Measurements from ENCODE around the gene PTPN5.

PTPN5 gene

DNA sequence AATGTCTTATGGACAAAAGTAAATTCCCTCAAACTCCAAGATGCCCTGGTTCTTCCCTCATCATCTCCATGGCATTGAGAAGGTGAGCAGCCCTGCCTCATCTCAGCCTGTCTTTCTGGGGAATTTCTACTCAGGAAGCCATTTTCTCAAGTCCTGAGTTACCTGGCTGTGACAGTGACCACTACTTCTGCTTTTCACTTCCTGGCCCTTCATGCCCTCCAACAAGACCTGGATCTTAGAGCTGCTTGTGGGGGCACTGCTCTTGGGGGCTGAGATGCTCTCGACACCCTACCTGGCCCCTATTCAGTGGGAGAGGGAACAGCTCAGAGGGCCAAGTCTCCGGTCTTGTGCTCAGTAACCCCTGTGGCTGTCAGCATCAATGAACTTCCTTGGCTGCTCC is 60.2 kb downstream of the PTPN5 start:
- H3K27ac ChIP-seq (replicated peaks) = no peak overlapping the region
- TF ChIP-seq, protein P1, sequence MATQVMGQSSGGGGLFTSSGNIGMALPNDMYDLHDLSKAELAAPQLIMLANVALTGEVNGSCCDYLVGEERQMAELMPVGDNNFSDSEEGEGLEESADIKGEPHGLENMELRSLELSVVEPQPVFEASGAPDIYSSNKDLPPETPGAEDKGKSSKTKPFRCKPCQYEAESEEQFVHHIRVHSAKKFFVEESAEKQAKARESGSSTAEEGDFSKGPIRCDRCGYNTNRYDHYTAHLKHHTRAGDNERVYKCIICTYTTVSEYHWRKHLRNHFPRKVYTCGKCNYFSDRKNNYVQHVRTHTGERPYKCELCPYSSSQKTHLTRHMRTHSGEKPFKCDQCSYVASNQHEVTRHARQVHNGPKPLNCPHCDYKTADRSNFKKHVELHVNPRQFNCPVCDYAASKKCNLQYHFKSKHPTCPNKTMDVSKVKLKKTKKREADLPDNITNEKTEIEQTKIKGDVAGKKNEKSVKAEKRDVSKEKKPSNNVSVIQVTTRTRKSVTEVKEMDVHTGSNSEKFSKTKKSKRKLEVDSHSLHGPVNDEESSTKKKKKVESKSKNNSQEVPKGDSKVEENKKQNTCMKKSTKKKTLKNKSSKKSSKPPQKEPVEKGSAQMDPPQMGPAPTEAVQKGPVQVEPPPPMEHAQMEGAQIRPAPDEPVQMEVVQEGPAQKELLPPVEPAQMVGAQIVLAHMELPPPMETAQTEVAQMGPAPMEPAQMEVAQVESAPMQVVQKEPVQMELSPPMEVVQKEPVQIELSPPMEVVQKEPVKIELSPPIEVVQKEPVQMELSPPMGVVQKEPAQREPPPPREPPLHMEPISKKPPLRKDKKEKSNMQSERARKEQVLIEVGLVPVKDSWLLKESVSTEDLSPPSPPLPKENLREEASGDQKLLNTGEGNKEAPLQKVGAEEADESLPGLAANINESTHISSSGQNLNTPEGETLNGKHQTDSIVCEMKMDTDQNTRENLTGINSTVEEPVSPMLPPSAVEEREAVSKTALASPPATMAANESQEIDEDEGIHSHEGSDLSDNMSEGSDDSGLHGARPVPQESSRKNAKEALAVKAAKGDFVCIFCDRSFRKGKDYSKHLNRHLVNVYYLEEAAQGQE (IDR thresholded peaks at IDR 0.05; ENCODE audit: insufficient replicate concordance, low read depth) = no peak
- TF ChIP-seq SPI1 (IDR thresholded peaks at IDR 0.05; ENCODE audit: borderline replicate concordance, low read depth) (no peak), POLR2AphosphoS5 (IDR thresholded peaks at IDR 0.05; ENCODE audit: low read depth) (no peak), GABPA (IDR thresholded peaks at IDR 0.05; ENCODE audit: low read depth) (no peak)
- TF ChIP-seq, protein P2, sequence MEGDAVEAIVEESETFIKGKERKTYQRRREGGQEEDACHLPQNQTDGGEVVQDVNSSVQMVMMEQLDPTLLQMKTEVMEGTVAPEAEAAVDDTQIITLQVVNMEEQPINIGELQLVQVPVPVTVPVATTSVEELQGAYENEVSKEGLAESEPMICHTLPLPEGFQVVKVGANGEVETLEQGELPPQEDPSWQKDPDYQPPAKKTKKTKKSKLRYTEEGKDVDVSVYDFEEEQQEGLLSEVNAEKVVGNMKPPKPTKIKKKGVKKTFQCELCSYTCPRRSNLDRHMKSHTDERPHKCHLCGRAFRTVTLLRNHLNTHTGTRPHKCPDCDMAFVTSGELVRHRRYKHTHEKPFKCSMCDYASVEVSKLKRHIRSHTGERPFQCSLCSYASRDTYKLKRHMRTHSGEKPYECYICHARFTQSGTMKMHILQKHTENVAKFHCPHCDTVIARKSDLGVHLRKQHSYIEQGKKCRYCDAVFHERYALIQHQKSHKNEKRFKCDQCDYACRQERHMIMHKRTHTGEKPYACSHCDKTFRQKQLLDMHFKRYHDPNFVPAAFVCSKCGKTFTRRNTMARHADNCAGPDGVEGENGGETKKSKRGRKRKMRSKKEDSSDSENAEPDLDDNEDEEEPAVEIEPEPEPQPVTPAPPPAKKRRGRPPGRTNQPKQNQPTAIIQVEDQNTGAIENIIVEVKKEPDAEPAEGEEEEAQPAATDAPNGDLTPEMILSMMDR (IDR thresholded peaks at IDR 0.05; ENCODE audit: insufficient read depth, low read length) = no peak
- H3K4me3 ChIP-seq (replicated peaks; ENCODE audit: insufficient read depth, low read length) = no peak overlapping the region
- DNase-seq (ENCODE audit: low read depth in 1 of 2, low spot score in 1 of 2) = no peak
- H3K27me3 ChIP-seq (ENCODE audit: insufficient read depth, poor library complexity, severe bottlenecking) = peaks cover 2% of the 10 kb centered on the region

DNA sequence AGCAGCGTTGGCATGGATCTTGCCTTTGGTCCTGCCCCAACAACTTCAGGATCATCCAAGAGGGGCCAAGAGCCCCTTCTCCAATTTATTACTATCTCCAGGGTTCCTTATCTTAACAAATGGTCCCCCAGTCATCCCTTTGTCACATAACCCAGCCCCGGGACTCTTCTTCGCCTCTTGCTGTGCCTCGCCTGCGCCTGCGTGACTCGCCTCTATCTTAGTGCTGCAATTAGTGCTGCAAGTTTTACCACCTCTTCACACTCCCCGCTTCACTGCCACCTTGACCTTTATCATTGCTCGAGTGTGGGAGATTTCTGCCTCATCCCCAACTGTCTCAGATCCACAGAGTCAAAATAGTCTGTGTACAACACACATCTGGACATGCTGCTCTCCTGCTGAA is 61.6 kb downstream of the PTPN5 start:
- TF ChIP-seq, protein P1 (IDR thresholded peaks at IDR 0.05; ENCODE audit: insufficient replicate concordance, low read depth) = no peak
- TF ChIP-seq GABPA (IDR thresholded peaks at IDR 0.05; ENCODE audit: low read depth) = no peak
- TF ChIP-seq, protein P2 (IDR thresholded peaks at IDR 0.05; ENCODE audit: insufficient read depth, low read length) = no peak
- TF ChIP-seq POLR2AphosphoS5 (IDR thresholded peaks at IDR 0.05; ENCODE audit: low read depth) = no peak
- TF ChIP-seq SPI1 (IDR thresholded peaks at IDR 0.05; ENCODE audit: borderline replicate concordance, low read depth) = no peak

DNA sequence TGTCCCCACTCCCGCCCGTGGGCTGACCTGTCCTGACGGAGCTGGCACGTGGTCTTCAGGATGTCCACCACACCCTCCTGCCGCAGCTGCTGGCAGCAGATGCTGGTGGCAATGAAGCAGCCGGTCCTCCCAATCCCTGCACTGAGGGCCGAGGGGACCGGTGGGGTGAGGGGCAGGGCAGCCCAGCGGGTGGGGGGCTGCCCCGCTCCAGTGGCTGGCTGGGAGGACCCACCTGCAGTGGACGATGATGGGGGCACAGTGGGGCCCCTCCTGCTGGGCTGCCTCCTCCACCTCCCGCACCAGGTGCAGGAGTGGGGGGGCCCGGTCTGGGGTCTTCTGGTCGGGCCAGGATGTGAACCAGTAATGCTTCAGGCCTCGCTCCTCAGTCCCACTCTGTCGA is 62.2 kb downstream of the PTPN5 start:
- H3K27ac ChIP-seq (replicated peaks) = no peak overlapping the region
- H3K4me3 ChIP-seq (replicated peaks; ENCODE audit: insufficient read depth, low read length) = no peak overlapping the region
- TF ChIP-seq POLR2AphosphoS5 (IDR thresholded peaks at IDR 0.05; ENCODE audit: low read depth) (no peak), GABPA (IDR thresholded peaks at IDR 0.05; ENCODE audit: low read depth) (no peak), SPI1 (IDR thresholded peaks at IDR 0.05; ENCODE audit: borderline replicate concordance, low read depth) (no peak)
- TF ChIP-seq, protein P1 (IDR thresholded peaks at IDR 0.05; ENCODE audit: insufficient replicate concordance, low read depth) = no peak
- TF ChIP-seq, protein P2 (IDR thresholded peaks at IDR 0.05; ENCODE audit: insufficient read depth, low read length) = no peak
- DNase-seq (ENCODE audit: low read depth in 1 of 2, low spot score in 1 of 2) = no peak
- H3K27me3 ChIP-seq (ENCODE audit: insufficient read depth, poor library complexity, severe bottlenecking) = peaks cover 2% of the 10 kb centered on the region

More for the DNA sequence above, 61.6 kb downstream of the PTPN5 start:
- peaks cover 2% of the 10 kb centered on the region for H3K27me3 ChIP-seq (ENCODE audit: insufficient read depth, poor library complexity, severe bottlenecking)
- H3K27ac ChIP-seq (replicated peaks) = no peak overlapping the region
- H3K4me3 ChIP-seq (replicated peaks; ENCODE audit: insufficient read depth, low read length) = no peak overlapping the region
- DNase-seq (ENCODE audit: low read depth in 1 of 2, low spot score in 1 of 2) = no peak

Measured in HL-60 (cell line).